ENCODE data around the gene ACTL6B.

GRCh38 chr7:100682228-100682741 lies 26.0 kb upstream of the ACTL6B start:
- TF ChIP-seq POLR2AphosphoS5 (IDR thresholded peaks at IDR 0.05) (no peak), CTCF (IDR thresholded peaks at IDR 0.05) (no peak)
